IgD-negative memory B cell (primary cell): ENCODE data around the gene ZXDC. TPM values are rescaled to one million over a fixed set of nuclear protein-coding genes. Genes with fewer than 3 reads are reported as not detected.

ENCODE experiments used
- H3K27ac Mint-ChIP-seq, 3 donors: one replicate each; pipeline ENCODE4 v1.8.0; 2020 to 2022; ENCODE audit warnings: mild to moderate bottlenecking in 3 of 3, mixed read lengths in 3 of 3, moderate library complexity in 1 of 3
- H3K27me3 Mint-ChIP-seq: one replicate; pipeline ENCODE4 v1.8.0; 2021; ENCODE audit warnings: mixed read lengths
- H3K36me3 Mint-ChIP-seq: one replicate; pipeline ENCODE4 v1.8.0; 2020; ENCODE audit warnings: mild to moderate bottlenecking, mixed read lengths
- H3K4me1 Mint-ChIP-seq, 3 donors: one replicate each; pipeline ENCODE4 v1.8.0; 2020 to 2022; ENCODE audit warnings: mixed read lengths in 3 of 3, mild to moderate bottlenecking in 1 of 3
- H3K4me3 Mint-ChIP-seq, 4 donors: one replicate each; pipeline ENCODE4 v1.8.0; 2020 to 2022; ENCODE audit warnings: mild to moderate bottlenecking in 4 of 4, mixed read lengths in 4 of 4, moderate library complexity in 3 of 4
- H3K9me3 Mint-ChIP-seq, 3 donors: one replicate each; pipeline ENCODE4 v1.8.0; 2020 to 2021; ENCODE audit warnings: mixed read lengths in 3 of 3, mild to moderate bottlenecking in 1 of 3
- polyA plus RNA-seq: library from polyadenylated mRNA; unstranded; fragments of 300-500 nt; fragmentation: Illumina TruSeq; gene quantifications from one replicate; pipeline ENCODE4 v1.2.3, GENCODE V29; 2021

The ZXDC gene
- polyA plus RNA-seq, 1 donor from 2014 or later: 9.1 TPM

- H3K27me3 Mint-ChIP-seq: no peaks in the 10 kb centered on the region
- no peaks in the 10 kb centered on the region for H3K9me3 Mint-ChIP-seq
- H3K36me3 Mint-ChIP-seq: no peaks in the 10 kb centered on the region
- peak overlapping the region in 1 of 3 donors; percentile 21 for H3K27ac Mint-ChIP-seq
- H3K4me1 Mint-ChIP-seq: peaks cover 0 to 8% (median 0%) of the 10 kb centered on the region in 3 donors
- H3K4me3 Mint-ChIP-seq: no peak overlapping the region
Observed at GRCh38 chr3:126486360-126486847, 10.7 kb upstream of the ZXDC start.

- H3K36me3 Mint-ChIP-seq: no peaks in the 10 kb centered on the region
- H3K27me3 Mint-ChIP-seq: no peaks in the 10 kb centered on the region
- H3K27ac Mint-ChIP-seq: peak overlapping the region in 1 of 3 donors; percentile 21
- H3K4me1 Mint-ChIP-seq: peaks cover 0 to 8% (median 0%) of the 10 kb centered on the region in 3 donors
- H3K9me3 Mint-ChIP-seq: no peaks in the 10 kb centered on the region
- no peak overlapping the region for H3K4me3 Mint-ChIP-seq
Observed at GRCh38 chr3:126485956-126486355, 10.3 kb upstream of the ZXDC start.

DNA sequence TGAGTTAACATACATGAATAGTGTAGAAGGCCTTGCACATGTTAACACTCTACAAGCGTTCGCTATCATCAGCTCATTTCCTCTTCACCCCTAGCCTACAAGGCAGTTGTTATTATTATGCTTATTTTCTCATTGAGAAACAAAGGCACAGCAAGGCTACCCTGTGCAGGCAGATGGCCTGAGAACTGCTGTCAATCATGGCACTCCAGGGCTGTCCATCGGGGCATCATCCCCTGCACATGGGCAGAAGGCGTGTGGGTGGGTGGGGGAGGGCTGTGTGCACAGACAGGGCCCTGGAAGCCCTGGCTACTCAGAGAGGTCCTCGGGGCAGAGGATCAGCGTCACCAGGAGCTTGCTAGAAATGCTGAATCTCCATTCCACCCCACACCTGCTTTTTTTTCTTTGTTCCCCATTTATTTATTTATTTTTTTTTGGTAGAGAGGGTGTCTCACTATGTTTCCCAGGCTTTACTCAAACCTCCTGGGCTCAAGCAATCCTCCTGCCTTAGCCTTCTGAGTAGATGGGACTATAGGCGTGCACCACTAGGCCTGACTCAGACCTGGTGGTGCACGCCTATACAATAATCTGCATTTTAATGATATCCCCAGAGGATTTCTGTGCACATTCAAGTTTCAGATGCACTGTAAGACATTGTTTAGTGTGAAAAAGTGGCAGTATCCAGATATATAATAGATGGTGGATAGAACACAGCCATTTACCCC lies 9.6 kb upstream of the ZXDC start:
- H3K9me3 Mint-ChIP-seq: no peaks in the 10 kb centered on the region
- H3K4me3 Mint-ChIP-seq: no peak overlapping the region
- peaks cover 0 to 8% (median 0%) of the 10 kb centered on the region in 3 donors for H3K4me1 Mint-ChIP-seq
- H3K36me3 Mint-ChIP-seq: no peaks in the 10 kb centered on the region
- H3K27me3 Mint-ChIP-seq: no peaks in the 10 kb centered on the region
- no peak overlapping the region for H3K27ac Mint-ChIP-seq

- H3K36me3 Mint-ChIP-seq: no peaks in the 10 kb centered on the region
- H3K27me3 Mint-ChIP-seq: no peaks in the 10 kb centered on the region
- H3K4me3 Mint-ChIP-seq: peak overlapping the region in 1 of 4 donors; percentile 25
- peaks cover 0 to 8% (median 0%) of the 10 kb centered on the region in 3 donors for H3K4me1 Mint-ChIP-seq
- H3K9me3 Mint-ChIP-seq: no peaks in the 10 kb centered on the region
- no peak overlapping the region for H3K27ac Mint-ChIP-seq
Observed at GRCh38 chr3:126484662-126485061, 9.0 kb upstream of the ZXDC start.

DNA sequence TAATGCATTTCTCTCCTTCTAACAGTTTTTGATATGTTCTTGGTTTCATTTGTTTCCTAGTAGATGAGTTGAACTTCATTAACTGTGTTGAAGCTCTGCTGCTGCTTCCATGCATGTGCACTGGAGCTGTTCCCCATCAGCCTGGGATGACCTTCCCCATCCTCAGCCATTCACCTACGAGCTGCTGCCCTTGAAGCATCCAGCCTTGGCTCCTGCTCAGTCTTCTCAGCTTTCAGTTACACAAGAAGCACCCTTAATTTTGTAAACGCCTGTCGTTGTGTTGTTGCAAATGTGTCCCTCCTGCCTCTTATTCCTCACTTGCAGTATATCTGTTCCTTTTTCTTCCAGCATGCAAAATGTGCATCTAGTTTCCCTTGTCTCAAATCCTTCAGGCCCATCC lies 8.5 kb upstream of the ZXDC start:
- Mint-ChIP-seq H3K9me3 (no peaks in the 10 kb centered on the region), H3K36me3 (no peaks in the 10 kb centered on the region), H3K27ac (no peak overlapping the region), H3K4me1 (peaks cover 0 to 8% (median 0%) of the 10 kb centered on the region in 3 donors), H3K27me3 (no peaks in the 10 kb centered on the region), H3K4me3 (peak overlapping the region in 1 of 4 donors; percentile 25)

GRCh38 chr3:126483321-126483761 lies 7.7 kb upstream of the ZXDC start:
- peaks cover 0 to 8% (median 0%) of the 10 kb centered on the region in 3 donors for H3K4me1 Mint-ChIP-seq
- H3K9me3 Mint-ChIP-seq: no peaks in the 10 kb centered on the region
- no peak overlapping the region for H3K27ac Mint-ChIP-seq
- no peaks in the 10 kb centered on the region for H3K36me3 Mint-ChIP-seq
- no peaks in the 10 kb centered on the region for H3K27me3 Mint-ChIP-seq
- H3K4me3 Mint-ChIP-seq: no peak overlapping the region

DNA sequence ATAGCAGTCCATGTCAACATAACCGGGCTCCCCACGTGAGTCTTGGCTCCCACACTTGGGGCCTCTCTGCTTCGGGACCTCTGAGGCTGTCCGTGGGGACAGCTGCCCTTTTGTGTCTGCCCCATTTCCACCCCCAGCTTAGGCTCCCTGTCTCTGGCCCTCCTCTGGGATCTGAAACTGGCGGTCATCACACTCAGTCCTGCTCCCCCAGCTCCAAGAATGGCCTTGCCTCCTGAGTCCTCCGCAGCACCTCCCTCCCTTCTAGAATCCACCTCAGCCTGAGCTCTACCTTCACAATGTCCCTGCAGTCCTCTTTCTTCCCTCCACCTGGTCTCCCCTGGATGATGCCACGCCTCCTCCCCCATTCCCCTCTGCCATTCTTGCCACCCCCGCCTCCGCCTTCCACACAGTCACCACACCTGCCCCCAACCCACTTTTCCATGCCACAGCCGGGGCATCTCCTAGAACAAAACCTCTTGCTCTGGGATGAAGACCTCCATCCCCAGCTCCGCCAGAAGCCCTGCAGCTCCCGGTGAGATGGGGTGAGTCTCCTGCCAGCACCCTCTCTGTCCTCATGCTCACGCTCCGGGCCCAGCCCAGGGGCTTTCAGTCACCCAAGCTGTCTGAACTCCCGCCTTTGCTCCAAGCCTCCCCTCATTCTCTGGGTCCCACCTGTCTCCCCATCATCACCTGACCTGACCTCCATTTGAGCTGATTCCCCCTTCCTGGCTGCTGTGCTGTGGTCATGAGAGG lies 7.0 kb upstream of the ZXDC start:
- Mint-ChIP-seq H3K9me3 (no peaks in the 10 kb centered on the region), H3K4me1 (peaks cover 0 to 8% (median 1%) of the 10 kb centered on the region in 3 donors), H3K27me3 (no peaks in the 10 kb centered on the region), H3K27ac (no peak overlapping the region), H3K36me3 (peaks cover 1% of the 10 kb centered on the region), H3K4me3 (no peak overlapping the region)

- H3K4me3 Mint-ChIP-seq: no peak overlapping the region
- H3K27me3 Mint-ChIP-seq: no peaks in the 10 kb centered on the region
- H3K36me3 Mint-ChIP-seq: peaks cover 3% of the 10 kb centered on the region
- H3K27ac Mint-ChIP-seq: peak overlapping the region in 1 of 3 donors; percentile 80
- H3K4me1 Mint-ChIP-seq: peaks cover 0 to 5% (median 4%) of the 10 kb centered on the region in 3 donors
- no peaks in the 10 kb centered on the region for H3K9me3 Mint-ChIP-seq
Observed at GRCh38 chr3:126481808-126482502, 6.3 kb upstream of the ZXDC start.

DNA sequence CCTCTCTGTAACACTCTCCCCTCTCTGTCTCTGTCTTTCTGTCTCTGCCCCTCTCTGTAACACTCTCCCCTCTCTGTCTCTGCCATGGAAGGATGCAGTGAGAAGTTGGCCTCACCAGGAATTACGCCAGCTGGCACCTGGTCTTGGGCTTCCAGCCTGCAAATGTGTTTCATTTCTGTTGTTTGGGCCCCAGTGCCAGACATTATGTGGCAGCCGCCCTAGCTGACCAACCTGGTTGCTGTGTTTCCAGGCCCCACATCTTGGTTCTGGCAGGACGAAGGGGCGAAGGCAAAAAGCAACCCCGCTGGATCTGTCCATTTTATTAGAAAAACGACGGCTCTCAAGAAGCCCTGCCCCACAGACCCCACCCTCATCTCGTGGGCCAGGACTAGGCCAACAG lies 5.2 kb upstream of the ZXDC start:
- H3K9me3 Mint-ChIP-seq: no peaks in the 10 kb centered on the region
- no peaks in the 10 kb centered on the region for H3K27me3 Mint-ChIP-seq
- no peak overlapping the region for H3K4me3 Mint-ChIP-seq
- H3K27ac Mint-ChIP-seq: no peak overlapping the region
- H3K4me1 Mint-ChIP-seq: peaks cover 0 to 6% (median 0%) of the 10 kb centered on the region in 3 donors
- H3K36me3 Mint-ChIP-seq: peaks cover 3% of the 10 kb centered on the region

GRCh38 chr3:126480206-126480605 lies 4.5 kb upstream of the ZXDC start:
- H3K9me3 Mint-ChIP-seq: no peaks in the 10 kb centered on the region
- peaks cover 3% of the 10 kb centered on the region for H3K36me3 Mint-ChIP-seq
- peak overlapping the region in 1 of 3 donors; percentile 3 for H3K27ac Mint-ChIP-seq
- no peak overlapping the region for H3K4me3 Mint-ChIP-seq
- no peaks in the 10 kb centered on the region for H3K27me3 Mint-ChIP-seq
- peaks cover 0 to 6% (median 0%) of the 10 kb centered on the region in 3 donors for H3K4me1 Mint-ChIP-seq

- H3K36me3 Mint-ChIP-seq: peaks cover 3% of the 10 kb centered on the region
- H3K9me3 Mint-ChIP-seq: no peaks in the 10 kb centered on the region
- H3K4me1 Mint-ChIP-seq: peaks cover 0 to 7% (median 1%) of the 10 kb centered on the region in 3 donors
- H3K27me3 Mint-ChIP-seq: no peaks in the 10 kb centered on the region
- H3K27ac Mint-ChIP-seq: no peak overlapping the region
- peak overlapping the region in 1 of 4 donors; percentile 19 for H3K4me3 Mint-ChIP-seq
Observed at GRCh38 chr3:126479642-126480041, 4.0 kb upstream of the ZXDC start.

DNA sequence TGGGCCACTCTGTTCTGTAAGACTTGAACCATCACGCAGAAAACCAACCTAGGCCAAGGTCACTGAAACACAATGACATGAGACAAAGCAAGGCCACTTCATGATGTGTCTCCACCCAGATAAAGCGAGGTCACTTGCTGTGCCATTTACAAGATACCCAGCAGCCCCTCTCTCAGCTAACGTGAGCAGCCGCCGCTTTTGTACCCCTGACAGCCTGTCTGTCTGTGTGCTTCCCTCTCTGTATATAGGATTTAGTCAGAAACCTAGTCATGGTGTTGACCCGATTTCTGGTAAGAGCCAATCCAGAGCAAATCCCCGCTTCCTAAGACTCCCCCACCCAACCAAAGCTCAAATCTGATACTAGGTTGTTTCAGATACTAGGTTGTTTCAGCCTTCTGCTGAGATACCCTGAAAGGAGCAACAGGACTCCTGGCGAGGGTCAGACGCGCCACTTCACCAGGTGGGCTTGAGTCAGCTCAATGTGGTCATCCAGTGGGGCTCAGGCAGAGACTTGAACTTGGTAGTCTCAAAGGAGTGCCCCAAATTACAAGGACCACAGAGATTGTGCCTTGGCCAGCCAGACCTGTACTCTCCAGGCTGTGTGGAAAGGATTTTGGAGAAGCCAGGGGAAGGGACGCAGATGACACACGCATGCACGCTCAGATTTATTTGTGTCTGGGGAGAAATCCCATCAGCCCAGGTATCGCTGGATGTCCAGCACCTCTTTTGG lies 3.1 kb upstream of the ZXDC start:
- Mint-ChIP-seq H3K27ac (peak overlapping the region in 2 of 3 donors; percentile 25 to 67), H3K4me1 (peaks cover 5 to 15% (median 6%) of the 10 kb centered on the region in 3 donors), H3K27me3 (no peaks in the 10 kb centered on the region), H3K9me3 (no peaks in the 10 kb centered on the region), H3K36me3 (peaks cover 3% of the 10 kb centered on the region), H3K4me3 (peak overlapping the region in 1 of 4 donors; percentile 19)

DNA sequence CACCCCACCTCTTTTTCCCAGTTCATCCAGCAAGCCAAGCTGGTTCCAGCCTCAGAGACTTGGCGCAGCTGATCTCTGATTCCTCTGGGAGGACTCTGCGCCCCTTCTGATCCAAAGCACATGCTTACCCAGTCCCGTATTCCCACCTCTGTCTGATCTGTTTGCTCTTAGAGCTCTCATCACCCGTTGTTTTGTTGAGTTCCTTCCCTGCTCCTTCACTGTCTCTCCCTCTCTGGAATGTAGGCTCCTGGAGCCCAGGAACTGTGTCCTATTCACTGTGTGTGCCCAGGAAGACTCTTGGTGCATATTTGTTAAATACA lies 1.3 kb upstream of the ZXDC start:
- Mint-ChIP-seq H3K4me1 (peaks cover 23 to 27% (median 23%) of the 10 kb centered on the region in 3 donors), H3K4me3 (peak overlapping the region in 3 of 4 donors; percentile 19 to 76 (median 31)), H3K27ac (peak overlapping the region in 2 of 3 donors; percentile 67 to 83), H3K27me3 (peaks cover 2% of the 10 kb centered on the region), H3K36me3 (peaks cover 3% of the 10 kb centered on the region), H3K9me3 (no peaks in the 10 kb centered on the region)
